Osteocyte (in vitro differentiated cells): Measurements from ENCODE around the gene NHP2. TPM values are rescaled to one million over a fixed set of nuclear protein-coding genes. Genes with fewer than 3 reads are reported as not detected.
"Not testable (repeated sequence)": the region's sequence is repeated elsewhere in the genome, so short reads cannot be mapped to it uniquely, and the experiment has no call there.

Experiments used
- DNase-seq: peaks from one replicate; pipeline ENCODE4 v3.0.0; 2021; ENCODE audit warnings: mixed read lengths; ENCODE audit not compliant: unreplicated experiment; ENCODE audit errors: extremely low spot score
- H3K27ac Mint-ChIP-seq: one replicate; pipeline ENCODE4 v1.8.0; 2021; ENCODE audit warnings: mild to moderate bottlenecking, mixed read lengths; ENCODE audit not compliant: unreplicated experiment
- H3K27me3 Mint-ChIP-seq: one replicate; pipeline ENCODE4 v1.8.0; 2021; ENCODE audit warnings: mixed read lengths; ENCODE audit not compliant: unreplicated experiment
- H3K36me3 Mint-ChIP-seq: one replicate; pipeline ENCODE4 v1.8.0; 2021; ENCODE audit warnings: mixed read lengths; ENCODE audit not compliant: unreplicated experiment
- H3K4me1 Mint-ChIP-seq: one replicate; pipeline ENCODE4 v1.8.0; 2021; ENCODE audit warnings: mixed read lengths; ENCODE audit not compliant: unreplicated experiment
- H3K4me3 Mint-ChIP-seq: one replicate; pipeline ENCODE4 v1.8.0; 2021; ENCODE audit warnings: mild to moderate bottlenecking, moderate library complexity, mixed read lengths; ENCODE audit not compliant: unreplicated experiment
- H3K9me3 Mint-ChIP-seq: one replicate; pipeline ENCODE4 v1.8.0; 2021; ENCODE audit warnings: mixed read lengths; ENCODE audit not compliant: unreplicated experiment
- total RNA-seq: library from RNA; stranded (reverse); gene quantifications from 2 replicates; pipeline ENCODE4 v1.2.1, GENCODE V29; 2021
- TF ChIP-seq, protein P1 (sequence below): fragments of 200-600 bp; sonication (generic); IDR thresholded peaks from 2 replicates; pipeline ENCODE4 v1.5.0; 2021; ENCODE audit warnings: antibody characterized with exemption, mild to moderate bottlenecking, moderate library complexity

The NHP2 gene
- total RNA-seq, 1 donor from 2014 or later = 94.2 TPM

GRCh38 chr5:178137991-178138390 is 15.7 kb downstream of the NHP2 start:
- no peak for DNase-seq
- Mint-ChIP-seq H3K9me3 (no peaks in the 10 kb centered on the region), H3K27me3 (no peaks in the 10 kb centered on the region)

GRCh38 chr5:178136990-178137389 is 16.7 kb downstream of the NHP2 start:
- Mint-ChIP-seq H3K27me3 (no peaks in the 10 kb centered on the region), H3K4me3 (no peak overlapping the region), H3K9me3 (no peaks in the 10 kb centered on the region), H3K36me3 (peaks cover 19% of the 10 kb centered on the region), H3K4me1 (peaks cover 2% of the 10 kb centered on the region), H3K27ac (no peak overlapping the region)
- TF ChIP-seq, protein P1, sequence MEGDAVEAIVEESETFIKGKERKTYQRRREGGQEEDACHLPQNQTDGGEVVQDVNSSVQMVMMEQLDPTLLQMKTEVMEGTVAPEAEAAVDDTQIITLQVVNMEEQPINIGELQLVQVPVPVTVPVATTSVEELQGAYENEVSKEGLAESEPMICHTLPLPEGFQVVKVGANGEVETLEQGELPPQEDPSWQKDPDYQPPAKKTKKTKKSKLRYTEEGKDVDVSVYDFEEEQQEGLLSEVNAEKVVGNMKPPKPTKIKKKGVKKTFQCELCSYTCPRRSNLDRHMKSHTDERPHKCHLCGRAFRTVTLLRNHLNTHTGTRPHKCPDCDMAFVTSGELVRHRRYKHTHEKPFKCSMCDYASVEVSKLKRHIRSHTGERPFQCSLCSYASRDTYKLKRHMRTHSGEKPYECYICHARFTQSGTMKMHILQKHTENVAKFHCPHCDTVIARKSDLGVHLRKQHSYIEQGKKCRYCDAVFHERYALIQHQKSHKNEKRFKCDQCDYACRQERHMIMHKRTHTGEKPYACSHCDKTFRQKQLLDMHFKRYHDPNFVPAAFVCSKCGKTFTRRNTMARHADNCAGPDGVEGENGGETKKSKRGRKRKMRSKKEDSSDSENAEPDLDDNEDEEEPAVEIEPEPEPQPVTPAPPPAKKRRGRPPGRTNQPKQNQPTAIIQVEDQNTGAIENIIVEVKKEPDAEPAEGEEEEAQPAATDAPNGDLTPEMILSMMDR = no peak
- no peak for DNase-seq

More at GRCh38 chr5:178137991-178138390, 15.7 kb downstream of the NHP2 start:
- no peak overlapping the region for H3K27ac Mint-ChIP-seq
- H3K36me3 Mint-ChIP-seq = peaks cover 22% of the 10 kb centered on the region
- H3K4me1 Mint-ChIP-seq = no peaks in the 10 kb centered on the region
- TF ChIP-seq, protein P1 = no peak
- H3K4me3 Mint-ChIP-seq = no peak overlapping the region

DNA sequence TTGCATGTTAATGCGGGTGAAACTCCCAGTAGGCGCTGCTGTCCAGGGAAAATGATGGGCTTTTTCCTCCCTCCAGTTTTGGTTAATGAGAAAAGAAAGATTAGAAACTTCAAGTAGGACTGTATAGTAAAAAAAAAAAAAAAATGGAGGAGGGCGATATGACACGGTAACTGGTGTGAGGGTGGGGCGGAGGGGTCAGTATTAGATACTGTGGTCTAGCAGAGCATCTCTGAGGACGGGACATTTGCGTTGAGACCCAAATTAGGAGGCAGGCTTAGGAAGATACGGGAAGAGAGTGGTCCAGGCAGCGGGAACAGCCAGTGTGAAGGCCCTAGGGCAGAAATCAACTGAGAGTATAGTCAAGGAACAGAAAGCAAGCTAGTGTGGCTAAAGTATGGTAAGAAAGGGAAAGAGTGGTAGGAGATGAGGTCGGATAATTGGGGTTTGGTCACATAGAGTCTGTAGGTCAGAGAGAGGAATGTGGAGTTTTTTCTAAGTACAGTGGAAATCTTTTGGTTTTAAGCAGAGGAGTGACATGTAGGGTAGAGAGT is 22.2 kb downstream of the NHP2 start:
- no peaks in the 10 kb centered on the region for H3K9me3 Mint-ChIP-seq
- H3K4me3 Mint-ChIP-seq = peak overlapping the region; percentile 89
- H3K4me1 Mint-ChIP-seq = peaks cover 14% of the 10 kb centered on the region
- peaks cover 11% of the 10 kb centered on the region for H3K36me3 Mint-ChIP-seq
- TF ChIP-seq, protein P1 = no peak
- H3K27me3 Mint-ChIP-seq = no peaks in the 10 kb centered on the region
- H3K27ac Mint-ChIP-seq = peak overlapping the region; percentile 89
- DNase-seq = no peak

GRCh38 chr5:178130576-178131445 is 22.9 kb downstream of the NHP2 start, which contains the start of gene RMND5B:
Gene RMND5B (plus strand): TSS chr5:178131014. CDS start chr5:178138120, 7,106 bp downstream.
- peak; percentile 94 for DNase-seq
- Mint-ChIP-seq H3K4me3 (peak within 1 kb of the TSS; percentile 89), H3K4me1 (peaks cover 14% of the 10 kb centered on the region), H3K27ac (peak within 1 kb of the TSS; percentile 89), H3K36me3 (peaks cover 9% of the 10 kb centered on the region), H3K9me3 (no peaks in the 10 kb centered on the region), H3K27me3 (no peaks in the 10 kb centered on the region)
- TF ChIP-seq, protein P1 = no peak

GRCh38 chr5:178130234-178130575 is 23.5 kb downstream of the NHP2 start:
- H3K9me3 Mint-ChIP-seq, H3K27me3 Mint-ChIP-seq, H3K36me3 Mint-ChIP-seq, DNase-seq: not testable (repeated sequence)
- H3K27ac Mint-ChIP-seq = peak overlapping the region; percentile 77
- peak overlapping the region; percentile 75 for H3K4me3 Mint-ChIP-seq
- peaks cover 14% of the 10 kb centered on the region for H3K4me1 Mint-ChIP-seq
